CD4-positive, alpha-beta memory T cell (primary cell): ENCODE measurements around the gene PRDM16. TPM values are rescaled to one million over a fixed set of nuclear protein-coding genes. Genes with fewer than 3 reads are reported as not detected.

ENCODE experiments used
- CTCF ChIA-PET: fragments of 350-600 bp; sonication (Branson Sonifier 250); formaldehyde crosslinking; loops from one replicate; lab custom pipeline; 2021; ENCODE audit warnings: inconsistent platforms; ENCODE audit not compliant: partially characterized antibody; lab: Charles Lee
- POLR2A ChIA-PET: fragments of 350-600 bp; sonication (Branson Sonifier 250); formaldehyde crosslinking; loops from one replicate; lab custom pipeline; 2021; ENCODE audit not compliant: partially characterized antibody; lab: Charles Lee
- DNase-seq, 5 donors: peaks; one replicate each; pipeline versions ENCODE4 v3.0.0 to v3.0.0-alpha.2; 2020 to 2022; ENCODE audit warnings: mixed read lengths in 1 of 5
- H3K27ac ChIP-seq: one replicate; pipeline ENCODE4 v1.7.0; 2013; ENCODE audit warnings: low read depth, low read length
- H3K27me3 ChIP-seq: 2 replicates; pipeline ENCODE4 v1.7.0; 2013; ENCODE audit warnings: mild to moderate bottlenecking, low read length, moderate library complexity; ENCODE audit not compliant: insufficient read depth
- H3K36me3 ChIP-seq: 2 replicates; pipeline ENCODE4 v1.7.0; 2013; ENCODE audit warnings: mild to moderate bottlenecking, low read length, moderate library complexity; ENCODE audit not compliant: insufficient read depth
- H3K4me1 ChIP-seq: 2 replicates; pipeline ENCODE4 v1.7.0; 2013; ENCODE audit warnings: mild to moderate bottlenecking, low read length, moderate library complexity; ENCODE audit not compliant: insufficient read depth
- H3K4me3 ChIP-seq, 2 donors: one replicate each; pipeline ENCODE4 v1.7.0; 2013; ENCODE audit warnings: low read length in 2 of 2, mild to moderate bottlenecking in 1 of 2
- H3K9me3 ChIP-seq, 2 donors: one replicate each; pipeline ENCODE4 v1.7.0; 2013; ENCODE audit warnings: low read length in 2 of 2, control low read depth in 1 of 2; ENCODE audit not compliant: control insufficient read depth in 1 of 2
- H3K27ac Mint-ChIP-seq, 7 donors: one replicate each; pipeline ENCODE4 v1.8.0; 2020 to 2021; ENCODE audit warnings: mixed read lengths in 7 of 7, mild to moderate bottlenecking in 6 of 7, inconsistent platforms in 3 of 7, moderate library complexity in 3 of 7
- H3K27me3 Mint-ChIP-seq, 2 donors: one replicate each; pipeline ENCODE4 v1.8.0; 2020 to 2021; ENCODE audit warnings: mixed read lengths in 2 of 2
- H3K36me3 Mint-ChIP-seq, 2 donors: one replicate each; pipeline ENCODE4 v1.8.0; 2020 to 2021; ENCODE audit warnings: mixed read lengths in 2 of 2, inconsistent platforms in 1 of 2, mild to moderate bottlenecking in 1 of 2
- H3K4me1 Mint-ChIP-seq, 4 donors: one replicate each; pipeline ENCODE4 v1.8.0; 2020 to 2021; ENCODE audit warnings: mixed read lengths in 4 of 4, mild to moderate bottlenecking in 1 of 4
- H3K4me3 Mint-ChIP-seq, 8 donors: one replicate each; pipeline ENCODE4 v1.8.0; 2020 to 2021; ENCODE audit warnings: mixed read lengths in 8 of 8, mild to moderate bottlenecking in 7 of 8, moderate library complexity in 6 of 8, inconsistent platforms in 3 of 8
- H3K9me3 Mint-ChIP-seq, 8 donors: one replicate each; pipeline ENCODE4 v1.8.0; 2020 to 2021; ENCODE audit warnings: mixed read lengths in 8 of 8, mild to moderate bottlenecking in 5 of 8, inconsistent platforms in 3 of 8, moderate library complexity in 1 of 8
- intact Hi-C: fragments of 100-400 bp; cut with micrococcal nuclease; formaldehyde crosslinking; loops from one replicate; pipeline ENCODE4 v1.15.1; 2023
- polyA plus RNA-seq, 2 donors: library from polyadenylated mRNA; unstranded; fragments of 300-500 nt; fragmentation: Illumina TruSeq; gene quantifications; one replicate each; pipeline ENCODE4 v1.2.3, GENCODE V29; 2021
- total RNA-seq, 2 experiments: library from RNA; stranded (reverse); gene quantifications; one replicate each; pipeline ENCODE4 v1.2.3, GENCODE V29; 2021

Gene PRDM16
- total and polyA plus RNA-seq, 4 experiments from 2014 or later, result not detected

- DNase-seq, result no peak
- intact Hi-C loops, result no loop called here
- peaks cover 0 to 12% (median under 1%) of the 10 kb centered on the region in 8 donors for H3K9me3 Mint-ChIP-seq
- no peaks in the 10 kb centered on the region for H3K27me3 Mint-ChIP-seq
- no peak overlapping the region for H3K4me3 Mint-ChIP-seq
- POLR2A ChIA-PET, result no interaction called here
- Histone ChIP-seq H3K36me3 (no peaks in the 10 kb centered on the region), H3K4me1 (no peaks in the 10 kb centered on the region), H3K27me3 (no peaks in the 10 kb centered on the region), H3K4me3 (no peak overlapping the region), H3K9me3 (no peaks in the 10 kb centered on the region), H3K27ac (no peak overlapping the region)
- no peaks in the 10 kb centered on the region for H3K4me1 Mint-ChIP-seq
- CTCF ChIA-PET, result no interaction called here
- no peak overlapping the region for H3K27ac Mint-ChIP-seq
- H3K36me3 Mint-ChIP-seq, result no peaks in the 10 kb centered on the region
Observed at GRCh38 chr1:3415260-3416090, 346.5 kb downstream of the PRDM16 start.

- intact Hi-C loops, result no loop called here
- Mint-ChIP-seq H3K4me1 (peaks cover 0 to 5% (median 0%) of the 10 kb centered on the region in 4 donors), H3K36me3 (no peaks in the 10 kb centered on the region), H3K27ac (no peak overlapping the region), H3K9me3 (peaks cover 0 to 12% (median under 1%) of the 10 kb centered on the region in 8 donors), H3K4me3 (no peak overlapping the region), H3K27me3 (peaks cover 6% of the 10 kb centered on the region in 2 donors)
- no peaks in the 10 kb centered on the region for H3K36me3 ChIP-seq
- no peak overlapping the region for H3K27ac ChIP-seq
- DNase-seq, result no peak
- H3K9me3 ChIP-seq, result no peaks in the 10 kb centered on the region
- H3K4me1 ChIP-seq, result no peaks in the 10 kb centered on the region
- ChIA-PET CTCF (no interaction called here), POLR2A (no interaction called here)
- no peak overlapping the region for H3K4me3 ChIP-seq
- H3K27me3 ChIP-seq, result no peaks in the 10 kb centered on the region
Observed at GRCh38 chr1:3417082-3417739, 348.2 kb downstream of the PRDM16 start.

- intact Hi-C loops, result no loop called here
Observed at GRCh38 chr1:3417934-3418333, 348.9 kb downstream of the PRDM16 start.

GRCh38 chr1:3418600-3418999 is 349.6 kb downstream of the PRDM16 start:
- H3K4me1 Mint-ChIP-seq, result peaks cover 0 to 5% (median 0%) of the 10 kb centered on the region in 4 donors
- H3K27ac ChIP-seq, result no peak overlapping the region
- peaks cover 6 to 8% of the 10 kb centered on the region in 2 donors for H3K27me3 Mint-ChIP-seq
- ChIA-PET POLR2A (no interaction called here), CTCF (no interaction called here)
- H3K4me1 ChIP-seq, result no peaks in the 10 kb centered on the region
- H3K36me3 Mint-ChIP-seq, result no peaks in the 10 kb centered on the region
- H3K9me3 Mint-ChIP-seq, result peaks cover 0 to 12% (median under 1%) of the 10 kb centered on the region in 8 donors
- no peak overlapping the region for H3K4me3 ChIP-seq
- H3K36me3 ChIP-seq, result no peaks in the 10 kb centered on the region
- no peak overlapping the region for H3K4me3 Mint-ChIP-seq
- no peak overlapping the region for H3K27ac Mint-ChIP-seq
- intact Hi-C loops, result no loop called here
- H3K27me3 ChIP-seq, result no peaks in the 10 kb centered on the region
- DNase-seq, result no peak
- no peaks in the 10 kb centered on the region for H3K9me3 ChIP-seq

More at GRCh38 chr1:3417934-3418333, 348.9 kb downstream of the PRDM16 start:
- no peaks in the 10 kb centered on the region for H3K36me3 ChIP-seq
- no peaks in the 10 kb centered on the region for H3K4me1 ChIP-seq
- H3K9me3 ChIP-seq, result no peaks in the 10 kb centered on the region
- H3K27ac ChIP-seq, result no peak overlapping the region
- Mint-ChIP-seq H3K4me3 (no peak overlapping the region), H3K4me1 (peaks cover 0 to 5% (median 0%) of the 10 kb centered on the region in 4 donors), H3K36me3 (no peaks in the 10 kb centered on the region), H3K27ac (no peak overlapping the region), H3K27me3 (peaks cover 6 to 8% of the 10 kb centered on the region in 2 donors), H3K9me3 (peaks cover 0 to 12% (median under 1%) of the 10 kb centered on the region in 8 donors)
- no peak overlapping the region for H3K4me3 ChIP-seq
- CTCF ChIA-PET, result no interaction called here
- no peak for DNase-seq
- POLR2A ChIA-PET, result no interaction called here
- H3K27me3 ChIP-seq, result no peaks in the 10 kb centered on the region

- H3K4me1 ChIP-seq, result no peaks in the 10 kb centered on the region
- Mint-ChIP-seq H3K27ac (no peak overlapping the region), H3K27me3 (peaks cover 6 to 8% of the 10 kb centered on the region in 2 donors), H3K36me3 (no peaks in the 10 kb centered on the region), H3K9me3 (peaks cover 0 to 12% (median under 1%) of the 10 kb centered on the region in 8 donors), H3K4me1 (peaks cover 0 to 5% (median 0%) of the 10 kb centered on the region in 4 donors), H3K4me3 (no peak overlapping the region)
- no peak for DNase-seq
- no peak overlapping the region for H3K27ac ChIP-seq
- no peaks in the 10 kb centered on the region for H3K9me3 ChIP-seq
- intact Hi-C loops, result loop anchor here (5.0 kb wide), 2 partner anchors 597 to 1007 kb away; partner anchors contain the start of gene PEX10
- POLR2A ChIA-PET, result no interaction called here
- H3K27me3 ChIP-seq, result no peaks in the 10 kb centered on the region
- CTCF ChIA-PET, result no interaction called here
- no peak overlapping the region for H3K4me3 ChIP-seq
- H3K36me3 ChIP-seq, result no peaks in the 10 kb centered on the region
Observed at GRCh38 chr1:3419415-3420204, 350.6 kb downstream of the PRDM16 start.

GRCh38 chr1:3420218-3420951 is 351.4 kb downstream of the PRDM16 start:
- peaks cover 0 to 5% (median 0%) of the 10 kb centered on the region in 4 donors for H3K4me1 Mint-ChIP-seq
- Histone ChIP-seq H3K27me3 (no peaks in the 10 kb centered on the region), H3K9me3 (no peaks in the 10 kb centered on the region), H3K4me3 (no peak overlapping the region), H3K4me1 (no peaks in the 10 kb centered on the region), H3K36me3 (no peaks in the 10 kb centered on the region), H3K27ac (no peak overlapping the region)
- no peak overlapping the region for H3K27ac Mint-ChIP-seq
- no peaks in the 10 kb centered on the region for H3K36me3 Mint-ChIP-seq
- ChIA-PET POLR2A (no interaction called here), CTCF (no interaction called here)
- H3K4me3 Mint-ChIP-seq, result no peak overlapping the region
- DNase-seq, result no peak
- intact Hi-C loops, result loop anchor here (5.0 kb wide), 2 partner anchors 598 to 1008 kb away; partner anchors contain the start of gene PEX10
- H3K27me3 Mint-ChIP-seq, result peaks cover 6 to 8% of the 10 kb centered on the region in 2 donors
- peaks cover 0 to 12% (median under 1%) of the 10 kb centered on the region in 8 donors for H3K9me3 Mint-ChIP-seq
